Measurements from ENCODE around the gene LBX1.
"Not testable (repeated sequence)": the region's sequence is repeated elsewhere in the genome, so short reads cannot be mapped to it uniquely, and the experiment has no call there.

GRCh38 chr10:101198326-101198977 is 30.8 kb downstream of the LBX1 start:
- not testable (repeated sequence) for TF ChIP-seq CTCF (conservative IDR thresholded peaks at IDR 0.05; ENCODE audit: low read depth, low read length); POLR2A (IDR thresholded peaks at IDR 0.05; ENCODE audit: low read depth, low read length)

All from IMR-90 (cell line).